Raji (cell line): ENCODE data around the gene KDM4B.

ENCODE experiments used
- POLR2A ChIP-seq: IDR thresholded peaks from 2 replicates; pipeline ENCODE4 v1.6.1; 2011; ENCODE audit warnings: low read depth, low read length, control low read depth; ENCODE audit not compliant: insufficient read depth

KDM4B gene

GRCh38 chr19:5091684-5092480 is 123.0 kb downstream of the KDM4B start:
- TF ChIP-seq POLR2A = no peak

- TF ChIP-seq POLR2A = no peak
Observed at GRCh38 chr19:5092481-5092843, 123.5 kb downstream of the KDM4B start.

GRCh38 chr19:5093297-5093928 is 124.5 kb downstream of the KDM4B start:
- no peak for TF ChIP-seq POLR2A

GRCh38 chr19:5093948-5094718 is 125.2 kb downstream of the KDM4B start:
- no peak for TF ChIP-seq POLR2A

GRCh38 chr19:5094768-5095567 is 126.1 kb downstream of the KDM4B start:
- no peak for TF ChIP-seq POLR2A

- no peak for TF ChIP-seq POLR2A
Observed at GRCh38 chr19:5095568-5095850, 126.6 kb downstream of the KDM4B start.

- no peak for TF ChIP-seq POLR2A
Observed at GRCh38 chr19:5096536-5096935, 127.6 kb downstream of the KDM4B start.

GRCh38 chr19:5097331-5097930 is 128.5 kb downstream of the KDM4B start:
- TF ChIP-seq POLR2A = no peak

- TF ChIP-seq POLR2A = no peak
Observed at GRCh38 chr19:5097959-5098623, 129.2 kb downstream of the KDM4B start.

GRCh38 chr19:5098646-5099045 is 129.7 kb downstream of the KDM4B start:
- TF ChIP-seq POLR2A = no peak

- TF ChIP-seq POLR2A = no peak
Observed at GRCh38 chr19:5099701-5100221, 130.8 kb downstream of the KDM4B start.

- TF ChIP-seq POLR2A = no peak
Observed at GRCh38 chr19:5101871-5102270, 133.0 kb downstream of the KDM4B start.

- TF ChIP-seq POLR2A = no peak
Observed at GRCh38 chr19:5102520-5102919, 133.6 kb downstream of the KDM4B start.

- TF ChIP-seq POLR2A = no peak
Observed at GRCh38 chr19:5103061-5103701, 134.3 kb downstream of the KDM4B start.
